KMS-11 (cell line): ENCODE results near the gene THAP3.
A peak's percentile ranks its signal among the peaks of the same experiment; 100 is the strongest.

Source experiments
- H2AFZ ChIP-seq: fragments of 200-600 bp; sonication (generic); 2 replicates; pipeline ENCODE4 v1.6.1; 2016; ENCODE audit warnings: antibody characterized with exemption, mixed run types, low read depth
- H3K27ac ChIP-seq: fragments of 200-600 bp; sonication (generic); 2 replicates; pipeline ENCODE4 v1.6.1; 2016; ENCODE audit warnings: mild to moderate bottlenecking, mixed run types
- H3K27me3 ChIP-seq: fragments of 200-600 bp; sonication (generic); 2 replicates; pipeline ENCODE4 v1.6.1; 2017; ENCODE audit warnings: mild to moderate bottlenecking, low read depth, mixed run types, moderate library complexity; ENCODE audit not compliant: insufficient read depth
- H3K36me3 ChIP-seq: fragments of 200-600 bp; sonication (generic); 2 replicates; pipeline ENCODE4 v1.6.1; 2017; ENCODE audit warnings: mild to moderate bottlenecking, mixed run types; ENCODE audit not compliant: insufficient read depth
- H3K4me1 ChIP-seq: fragments of 200-600 bp; sonication (generic); 2 replicates; pipeline ENCODE4 v1.6.1; 2016; ENCODE audit warnings: mild to moderate bottlenecking, low read depth, mixed run types; ENCODE audit not compliant: poor library complexity, severe bottlenecking
- H3K4me2 ChIP-seq: fragments of 200-600 bp; sonication (generic); 2 replicates; pipeline ENCODE4 v1.7.0; 2016; ENCODE audit warnings: mild to moderate bottlenecking, mixed run types
- H3K4me3 ChIP-seq: fragments of 200-600 bp; sonication (generic); IDR thresholded peaks from 2 replicates; pipeline ENCODE4 v1.6.1; 2017; ENCODE audit warnings: low read depth, low read length, mixed read lengths; ENCODE audit not compliant: insufficient read depth
- H3K79me2 ChIP-seq: fragments of 200-600 bp; sonication (generic); 2 replicates; pipeline ENCODE4 v1.6.1; 2016; ENCODE audit warnings: low read depth, mixed run types; ENCODE audit not compliant: insufficient read depth
- H3K9ac ChIP-seq: fragments of 200-600 bp; sonication (generic); 2 replicates; pipeline ENCODE4 v1.6.1; 2016; ENCODE audit warnings: mild to moderate bottlenecking, mixed run types
- H4K20me1 ChIP-seq: fragments of 200-600 bp; sonication (generic); 2 replicates; pipeline ENCODE4 v1.6.1; 2016; ENCODE audit warnings: mild to moderate bottlenecking, mixed run types; ENCODE audit not compliant: insufficient read depth
- TF ChIP-seq, protein P1 (sequence below): fragments of 200-600 bp; sonication (generic); conservative IDR thresholded peaks from 2 replicates; pipeline ENCODE4 v1.6.1; 2017; ENCODE audit warnings: low read depth, mild to moderate bottlenecking, antibody characterized with exemption, low read length, moderate library complexity, mixed read lengths

THAP3 gene

DNA sequence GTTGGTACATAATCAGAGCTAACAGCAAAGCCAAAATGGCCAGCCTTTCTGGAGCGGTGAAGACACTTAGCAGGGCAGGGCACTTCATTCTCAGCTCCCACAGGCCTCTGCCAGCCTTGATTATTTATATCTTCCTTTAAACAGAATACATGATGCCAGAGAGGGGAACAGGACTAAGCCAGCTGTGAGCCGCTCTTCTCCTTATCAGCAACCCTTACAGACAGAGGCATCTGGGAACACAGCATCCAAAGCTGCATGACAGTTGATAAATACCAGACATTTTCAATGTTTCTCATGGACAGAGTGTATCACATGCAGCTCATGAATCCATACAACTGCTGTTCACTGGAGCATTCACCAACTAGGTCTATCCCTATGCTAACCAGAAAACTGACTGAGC lies 47.9 kb downstream of the THAP3 start:
- peak overlapping the region; percentile 77; the same call in 1 of the 2 replicates for H3K27ac ChIP-seq

DNA sequence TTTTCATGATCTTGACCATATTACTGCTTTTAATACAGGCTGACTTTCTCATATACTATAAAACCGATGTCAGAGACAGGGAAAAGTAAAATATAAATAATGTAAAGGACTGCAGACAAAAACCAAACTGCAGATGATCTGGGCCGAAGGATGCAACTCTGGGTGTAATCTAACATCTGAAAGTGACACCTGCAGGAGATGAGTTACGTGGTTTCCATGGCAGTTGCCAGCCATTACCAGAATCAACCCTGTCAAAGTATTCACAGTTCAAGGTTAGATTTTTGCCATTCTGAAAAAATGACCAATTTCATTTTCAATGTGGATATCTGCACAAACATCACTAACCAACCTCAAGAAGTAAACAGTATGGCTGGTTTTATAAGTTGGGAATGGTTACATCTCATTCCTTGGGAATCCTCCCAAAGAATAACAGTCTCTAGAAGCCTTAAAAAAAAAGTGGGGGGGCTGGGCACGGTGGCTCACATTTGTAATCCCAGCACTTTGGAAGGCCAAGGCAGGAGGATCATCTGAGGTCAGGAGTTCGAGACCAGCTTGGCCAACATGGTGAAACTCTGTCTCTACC lies 49.2 kb downstream of the THAP3 start:
- Histone ChIP-seq H3K27me3 (no peaks in the 10 kb centered on the region), H3K4me2 (peak overlapping the region; percentile 52), H3K4me1 (peaks cover 44% of the 10 kb centered on the region), H3K36me3 (peaks cover 4% of the 10 kb centered on the region; the same call in 1 of the 2 replicates), H3K4me3 (no peak overlapping the region), H3K79me2 (peaks cover 3% of the 10 kb centered on the region; the same call in 1 of the 2 replicates), H2AFZ (no peak overlapping the region), H3K27ac (peak overlapping the region; percentile 77), H4K20me1 (no peaks in the 10 kb centered on the region), H3K9ac (peak overlapping the region; percentile 24; the same call in 1 of the 2 replicates)
- TF ChIP-seq, protein P1, sequence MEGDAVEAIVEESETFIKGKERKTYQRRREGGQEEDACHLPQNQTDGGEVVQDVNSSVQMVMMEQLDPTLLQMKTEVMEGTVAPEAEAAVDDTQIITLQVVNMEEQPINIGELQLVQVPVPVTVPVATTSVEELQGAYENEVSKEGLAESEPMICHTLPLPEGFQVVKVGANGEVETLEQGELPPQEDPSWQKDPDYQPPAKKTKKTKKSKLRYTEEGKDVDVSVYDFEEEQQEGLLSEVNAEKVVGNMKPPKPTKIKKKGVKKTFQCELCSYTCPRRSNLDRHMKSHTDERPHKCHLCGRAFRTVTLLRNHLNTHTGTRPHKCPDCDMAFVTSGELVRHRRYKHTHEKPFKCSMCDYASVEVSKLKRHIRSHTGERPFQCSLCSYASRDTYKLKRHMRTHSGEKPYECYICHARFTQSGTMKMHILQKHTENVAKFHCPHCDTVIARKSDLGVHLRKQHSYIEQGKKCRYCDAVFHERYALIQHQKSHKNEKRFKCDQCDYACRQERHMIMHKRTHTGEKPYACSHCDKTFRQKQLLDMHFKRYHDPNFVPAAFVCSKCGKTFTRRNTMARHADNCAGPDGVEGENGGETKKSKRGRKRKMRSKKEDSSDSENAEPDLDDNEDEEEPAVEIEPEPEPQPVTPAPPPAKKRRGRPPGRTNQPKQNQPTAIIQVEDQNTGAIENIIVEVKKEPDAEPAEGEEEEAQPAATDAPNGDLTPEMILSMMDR = no peak

More for the DNA sequence above, 47.9 kb downstream of the THAP3 start:
- H4K20me1 ChIP-seq = no peaks in the 10 kb centered on the region
- H3K79me2 ChIP-seq = peaks cover 3% of the 10 kb centered on the region; the same call in 1 of the 2 replicates
- H3K27me3 ChIP-seq = no peaks in the 10 kb centered on the region
- H3K4me2 ChIP-seq = peak overlapping the region; percentile 52; the same call in 1 of the 2 replicates
- no peak overlapping the region for H3K9ac ChIP-seq
- H3K4me3 ChIP-seq = no peak overlapping the region
- TF ChIP-seq, protein P1 = no peak
- peaks cover 44% of the 10 kb centered on the region for H3K4me1 ChIP-seq
- H2AFZ ChIP-seq = no peak overlapping the region
- peaks cover 4% of the 10 kb centered on the region; the same call in 1 of the 2 replicates for H3K36me3 ChIP-seq

DNA sequence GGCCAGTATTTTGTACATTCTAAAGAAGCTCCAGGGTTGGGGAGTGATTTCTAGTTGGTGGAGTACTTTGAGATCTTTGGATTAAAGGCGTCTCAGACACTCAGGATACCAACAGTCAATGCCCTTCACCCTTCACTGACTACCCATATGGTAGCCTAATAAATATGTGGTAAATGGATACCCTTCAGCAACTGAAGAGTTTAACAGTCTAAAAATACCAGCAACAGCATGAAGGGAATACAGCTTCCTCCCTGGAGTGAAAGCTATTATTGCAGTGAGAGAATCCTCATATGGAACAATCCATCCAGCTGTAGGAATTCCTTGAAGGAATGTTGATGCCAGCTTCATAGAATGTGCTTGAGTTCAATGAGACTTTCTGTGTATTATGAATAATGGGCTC lies 50.1 kb downstream of the THAP3 start:
- peak overlapping the region; percentile 22; the same call in 1 of the 2 replicates for H3K9ac ChIP-seq
- no peak overlapping the region for H3K4me3 ChIP-seq
- H2AFZ ChIP-seq = no peak overlapping the region
- TF ChIP-seq, protein P1 = no peak
- H3K27ac ChIP-seq = peak overlapping the region; percentile 77
- H3K4me2 ChIP-seq = peak overlapping the region; percentile 52
- no peaks in the 10 kb centered on the region for H4K20me1 ChIP-seq
- peaks cover 4% of the 10 kb centered on the region; the same call in 1 of the 2 replicates for H3K36me3 ChIP-seq
- peaks cover 44% of the 10 kb centered on the region for H3K4me1 ChIP-seq
- H3K79me2 ChIP-seq = peaks cover 3% of the 10 kb centered on the region; the same call in 1 of the 2 replicates
- no peaks in the 10 kb centered on the region for H3K27me3 ChIP-seq

DNA sequence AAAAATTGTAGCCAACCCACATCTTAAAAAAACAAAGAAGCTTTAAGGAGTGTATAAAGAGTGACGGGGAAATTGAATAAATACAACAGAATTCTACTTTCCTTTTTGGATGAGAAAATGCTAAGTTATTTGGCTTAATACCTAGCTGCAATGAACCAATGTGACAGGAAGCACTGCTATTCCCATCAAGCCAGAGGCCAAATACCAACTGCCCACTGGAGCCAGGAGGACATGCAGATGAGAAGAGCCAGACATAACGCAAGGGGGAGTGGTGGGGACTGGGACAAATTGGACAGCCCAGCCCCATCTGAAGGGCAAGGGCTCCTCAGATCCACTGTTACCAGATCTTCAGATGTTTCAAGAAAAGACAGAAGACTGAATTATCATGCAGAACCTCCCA lies 51.3 kb downstream of the THAP3 start:
- Histone ChIP-seq H3K27ac (0 out of 2 replicates have a peak overlapping the region, but pooled peaks have one; percentile 77), H2AFZ (no peak overlapping the region), H3K79me2 (peaks cover 3% of the 10 kb centered on the region; the same call in 1 of the 2 replicates), H3K36me3 (peaks cover 4% of the 10 kb centered on the region; the same call in 1 of the 2 replicates), H3K27me3 (no peaks in the 10 kb centered on the region), H3K4me1 (peaks cover 44% of the 10 kb centered on the region), H3K4me2 (no peak overlapping the region), H4K20me1 (no peaks in the 10 kb centered on the region), H3K4me3 (no peak overlapping the region), H3K9ac (no peak overlapping the region)
- TF ChIP-seq, protein P1 = no peak
